ENCODE results near the gene WASF2.

The WASF2 gene

GRCh38 chr1:27429029-27429425 is 60.9 kb downstream of the WASF2 start:
- no peak for TF ChIP-seq CTCF (IDR thresholded peaks at IDR 0.05; ENCODE audit: control insufficient read depth, extremely low read depth, insufficient read depth)
- H3K4me3 ChIP-seq (ENCODE audit: low read depth, low read length) = no peak overlapping the region
- DNase-seq (ENCODE audit: low read depth) = no peak

DNA sequence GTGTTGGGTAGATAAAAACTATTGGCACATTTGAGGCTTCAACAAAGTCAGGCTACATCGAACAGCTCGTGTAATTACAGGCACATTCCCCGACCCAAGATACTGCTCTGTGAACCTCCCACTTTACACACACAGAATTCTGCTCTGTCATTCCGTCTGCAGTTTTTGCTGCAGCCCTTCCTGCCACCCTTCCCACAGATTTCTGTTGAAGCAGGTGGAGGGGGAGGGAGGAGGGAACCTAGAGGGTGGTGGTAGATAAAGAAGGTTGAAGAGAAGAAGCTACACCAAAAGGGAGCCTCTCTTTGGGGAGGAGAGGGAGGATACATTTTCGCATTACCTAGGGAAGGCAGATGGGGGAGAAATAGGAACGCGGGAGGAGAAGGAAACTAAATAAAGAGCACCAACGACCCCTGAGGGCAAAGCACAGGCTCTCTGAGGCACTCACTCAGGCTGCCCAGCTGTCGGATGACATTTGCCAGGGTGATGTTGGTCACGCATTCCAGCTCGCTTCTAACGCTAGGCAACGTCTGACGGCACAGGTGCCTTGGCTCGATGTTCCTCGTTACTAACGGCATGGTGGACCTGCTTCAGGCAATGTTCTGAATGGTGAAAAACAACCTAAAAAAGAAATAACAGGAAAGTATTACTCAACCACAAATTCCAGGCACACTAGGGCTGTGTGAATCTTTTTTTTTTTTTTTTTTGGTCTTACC is 61.5 kb downstream of the WASF2 start:
- no peak for TF ChIP-seq CTCF (IDR thresholded peaks at IDR 0.05; ENCODE audit: control insufficient read depth, extremely low read depth, insufficient read depth)
- H3K4me3 ChIP-seq (ENCODE audit: low read depth, low read length) = no peak overlapping the region
- no peak for DNase-seq (ENCODE audit: low read depth)

GRCh38 chr1:27427816-27428315 is 62.1 kb downstream of the WASF2 start:
- H3K4me3 ChIP-seq (ENCODE audit: low read depth, low read length) = no peak overlapping the region
- TF ChIP-seq CTCF (IDR thresholded peaks at IDR 0.05; ENCODE audit: control insufficient read depth, extremely low read depth, insufficient read depth) = no peak
- no peak for DNase-seq (ENCODE audit: low read depth)

GRCh38 chr1:27427329-27427728 is 62.6 kb downstream of the WASF2 start:
- DNase-seq (ENCODE audit: low read depth) = no peak
- no peak overlapping the region for H3K4me3 ChIP-seq (ENCODE audit: low read depth, low read length)
- TF ChIP-seq CTCF (IDR thresholded peaks at IDR 0.05; ENCODE audit: control insufficient read depth, extremely low read depth, insufficient read depth) = no peak

GRCh38 chr1:27423709-27424108 is 66.3 kb downstream of the WASF2 start:
- TF ChIP-seq CTCF (IDR thresholded peaks at IDR 0.05; ENCODE audit: control insufficient read depth, extremely low read depth, insufficient read depth) = no peak
- no peak for DNase-seq (ENCODE audit: low read depth)

GRCh38 chr1:27418326-27419185 is 71.4 kb downstream of the WASF2 start:
- no peak overlapping the region for H3K4me3 ChIP-seq (ENCODE audit: low read depth, low read length)
- TF ChIP-seq CTCF (IDR thresholded peaks at IDR 0.05; ENCODE audit: control insufficient read depth, extremely low read depth, insufficient read depth) = no peak
- no peak for DNase-seq (ENCODE audit: low read depth)

More at GRCh38 chr1:27423709-27424108, 66.3 kb downstream of the WASF2 start:
- no peak overlapping the region for H3K4me3 ChIP-seq (ENCODE audit: low read depth, low read length)

Data from LNCaP clone FGC (cell line).